Measurements from ENCODE around the gene PITPNM3. TPM values are rescaled to one million over a fixed set of nuclear protein-coding genes. Genes with fewer than 3 reads are reported as not detected.

The PITPNM3 gene
- total RNA-seq, 5 donors from 2014 or later (not counting 1 experiment from before 2014, with no cell fraction given) = 0.20 to 0.98 (median 0.61) TPM

DNA sequence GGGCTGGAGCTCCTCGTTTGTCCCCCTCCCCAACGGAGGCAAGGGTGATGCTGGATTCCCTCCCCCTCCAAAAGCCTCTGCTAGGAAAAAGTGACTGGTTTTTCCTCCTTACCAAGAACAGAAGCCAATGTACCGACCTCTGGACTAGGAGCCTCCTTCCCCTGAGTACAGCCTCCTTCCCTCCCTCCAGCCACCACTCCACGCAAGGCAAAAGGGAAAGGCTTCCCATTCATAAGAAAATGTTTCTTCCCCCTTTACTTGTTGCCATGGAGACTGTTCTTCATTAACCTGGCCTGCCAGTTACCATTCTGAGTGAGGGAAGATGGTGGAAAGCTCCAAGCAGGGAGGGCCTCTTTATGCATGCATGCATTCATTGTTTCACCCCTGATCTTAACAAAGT lies 116.4 kb downstream of the PITPNM3 start:
- no peaks in the 10 kb centered on the region for H3K9me3 Mint-ChIP-seq
- Histone ChIP-seq H3K4me3 (ENCODE audit: control insufficient read depth in 1 of 2, extremely low read depth in 1 of 2, low read length in 1 of 2) (no peak overlapping the region), H3K27me3 (replicated peaks in 1 of 2; ENCODE audit: control insufficient read depth in 2 of 2, extremely low read depth in 1 of 2, insufficient read depth in 2 of 2, low read length in 1 of 2) (peaks cover 0 to 21% of the 10 kb centered on the region in 2 experiments), H3K36me3 (ENCODE audit: control insufficient read depth in 2 of 2, extremely low read depth in 1 of 2, insufficient read depth in 1 of 2, low read length in 1 of 2) (no peaks in the 10 kb centered on the region), H3K4me1 (ENCODE audit: control insufficient read depth in 1 of 2, extremely low read depth in 1 of 2, insufficient read depth in 2 of 2, low read length in 2 of 2) (peaks cover 3 to 16% of the 10 kb centered on the region in 2 experiments), H3K9me3 (no peaks in the 10 kb centered on the region), H3K27ac (ENCODE audit: low read length) (no peak overlapping the region)
- POLR2A ChIA-PET = interaction anchor here in 1 of 2 donors (0.5 kb wide), 1 partner anchor 10 kb away, joined by 9 read pairs; no protein-coding TSS in a partner anchor
- no peak overlapping the region for H3K4me3 Mint-ChIP-seq
- ATAC-seq (replicated peaks in 1 of 4) (no peak), DNase-seq (no peak)
- CTCF ChIA-PET = no interaction called here
- H3K4me1 Mint-ChIP-seq = peaks cover 11 to 14% (median 12%) of the 10 kb centered on the region in 3 donors
- peaks cover 28 to 29% of the 10 kb centered on the region in 2 donors for H3K27me3 Mint-ChIP-seq
- WGBS (ENCODE audit: insufficient coverage) = 38% methylated on average over 1 of the region's 4 CpGs
- H3K27ac Mint-ChIP-seq = peak overlapping the region in 1 of 2 donors; percentile 8
- no peaks in the 10 kb centered on the region for H3K36me3 Mint-ChIP-seq

DNA sequence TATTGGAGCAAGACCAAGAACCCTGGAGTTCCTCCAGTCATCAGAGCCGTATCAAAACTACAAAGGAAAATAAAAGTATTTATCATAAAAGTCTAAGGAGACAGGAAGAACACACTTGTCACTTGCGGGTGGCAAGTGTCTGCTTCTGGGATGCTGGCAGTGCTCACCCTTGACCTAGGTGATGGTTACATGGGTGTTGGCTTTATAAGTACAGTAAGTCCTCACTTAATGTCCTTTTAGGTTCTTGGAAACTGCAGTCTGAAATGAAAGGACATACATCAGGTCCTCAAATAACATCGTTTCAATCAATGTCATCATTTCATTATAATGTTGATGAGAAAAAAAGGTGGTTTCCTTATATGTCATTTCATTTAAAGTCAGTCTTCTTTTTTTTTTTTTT lies 118.4 kb downstream of the PITPNM3 start:
- no peak overlapping the region for H3K4me3 Mint-ChIP-seq
- WGBS (ENCODE audit: insufficient coverage) = no CpG with 5 or more reads among the region's 3 CpGs
- CTCF ChIA-PET = interaction anchor here (0.6 to 1.1 kb wide), 2 partner anchors 12 to 1938 kb away, joined by 3 to 12 read pairs; no protein-coding TSS in a partner anchor
- peaks cover 0 to 21% of the 10 kb centered on the region in 2 experiments for H3K27me3 ChIP-seq (replicated peaks in 1 of 2; ENCODE audit: control insufficient read depth in 2 of 2, extremely low read depth in 1 of 2, insufficient read depth in 2 of 2, low read length in 1 of 2)
- no peaks in the 10 kb centered on the region for H3K36me3 Mint-ChIP-seq
- no peak for DNase-seq
- H3K27me3 Mint-ChIP-seq = peaks cover 28 to 29% of the 10 kb centered on the region in 2 donors
- no peaks in the 10 kb centered on the region for H3K9me3 Mint-ChIP-seq
- no peak overlapping the region for H3K27ac ChIP-seq (ENCODE audit: low read length)
- no peaks in the 10 kb centered on the region for H3K36me3 ChIP-seq (ENCODE audit: control insufficient read depth in 2 of 2, extremely low read depth in 1 of 2, insufficient read depth in 1 of 2, low read length in 1 of 2)
- H3K4me3 ChIP-seq (ENCODE audit: control insufficient read depth in 1 of 2, extremely low read depth in 1 of 2, low read length in 1 of 2) = no peak overlapping the region
- H3K4me1 ChIP-seq (ENCODE audit: control insufficient read depth in 1 of 2, extremely low read depth in 1 of 2, insufficient read depth in 2 of 2, low read length in 2 of 2) = no peaks in the 10 kb centered on the region
- no peak overlapping the region for H3K27ac Mint-ChIP-seq
- H3K4me1 Mint-ChIP-seq = peaks cover 0 to 4% (median 2%) of the 10 kb centered on the region in 3 donors
- POLR2A ChIA-PET = interaction anchor here in 1 of 2 donors (0.6 kb wide), 1 partner anchor 178 kb away, joined by 6 read pairs; no protein-coding TSS in a partner anchor
- H3K9me3 ChIP-seq = no peaks in the 10 kb centered on the region
- ATAC-seq (replicated peaks in 1 of 4) = no peak

DNA sequence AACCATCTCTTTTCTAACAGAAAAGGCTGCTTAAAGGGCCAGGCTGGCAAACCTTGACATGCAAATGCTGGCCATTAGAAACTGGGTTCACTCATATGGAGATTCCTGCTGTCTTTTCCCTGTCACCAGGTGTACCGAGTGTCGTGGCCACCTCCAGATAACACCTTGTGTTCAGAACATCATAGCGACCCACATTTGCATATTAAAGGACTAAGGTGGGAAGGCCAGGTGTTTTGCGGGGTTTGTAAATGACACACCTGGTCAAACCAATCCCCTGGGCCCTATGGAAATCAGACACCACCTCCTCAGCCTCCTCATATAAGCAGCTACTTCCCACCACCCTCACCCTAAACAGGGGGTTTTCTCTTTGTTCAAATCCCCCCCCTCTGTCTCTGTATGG lies 118.9 kb downstream of the PITPNM3 start:
- ATAC-seq (replicated peaks in 1 of 4) = no peak
- no peaks in the 10 kb centered on the region for H3K36me3 ChIP-seq (ENCODE audit: control insufficient read depth in 2 of 2, extremely low read depth in 1 of 2, insufficient read depth in 1 of 2, low read length in 1 of 2)
- DNase-seq = no peak
- H3K27ac Mint-ChIP-seq = no peak overlapping the region
- WGBS (ENCODE audit: insufficient coverage) = 17% methylated on average over 2 of the region's 4 CpGs
- no peaks in the 10 kb centered on the region for H3K9me3 ChIP-seq
- peaks cover 0 to 4% (median 2%) of the 10 kb centered on the region in 3 donors for H3K4me1 Mint-ChIP-seq
- H3K27ac ChIP-seq (ENCODE audit: low read length) = no peak overlapping the region
- no peaks in the 10 kb centered on the region for H3K9me3 Mint-ChIP-seq
- ChIA-PET CTCF (no interaction called here), POLR2A (no interaction called here)
- no peak overlapping the region for H3K4me3 Mint-ChIP-seq
- no peak overlapping the region for H3K4me3 ChIP-seq (ENCODE audit: control insufficient read depth in 1 of 2, extremely low read depth in 1 of 2, low read length in 1 of 2)
- no peaks in the 10 kb centered on the region for H3K4me1 ChIP-seq (ENCODE audit: control insufficient read depth in 1 of 2, extremely low read depth in 1 of 2, insufficient read depth in 2 of 2, low read length in 2 of 2)
- peaks cover 0 to 21% of the 10 kb centered on the region in 2 experiments for H3K27me3 ChIP-seq (replicated peaks in 1 of 2; ENCODE audit: control insufficient read depth in 2 of 2, extremely low read depth in 1 of 2, insufficient read depth in 2 of 2, low read length in 1 of 2)
- peaks cover 28 to 29% of the 10 kb centered on the region in 2 donors for H3K27me3 Mint-ChIP-seq
- H3K36me3 Mint-ChIP-seq = no peaks in the 10 kb centered on the region

DNA sequence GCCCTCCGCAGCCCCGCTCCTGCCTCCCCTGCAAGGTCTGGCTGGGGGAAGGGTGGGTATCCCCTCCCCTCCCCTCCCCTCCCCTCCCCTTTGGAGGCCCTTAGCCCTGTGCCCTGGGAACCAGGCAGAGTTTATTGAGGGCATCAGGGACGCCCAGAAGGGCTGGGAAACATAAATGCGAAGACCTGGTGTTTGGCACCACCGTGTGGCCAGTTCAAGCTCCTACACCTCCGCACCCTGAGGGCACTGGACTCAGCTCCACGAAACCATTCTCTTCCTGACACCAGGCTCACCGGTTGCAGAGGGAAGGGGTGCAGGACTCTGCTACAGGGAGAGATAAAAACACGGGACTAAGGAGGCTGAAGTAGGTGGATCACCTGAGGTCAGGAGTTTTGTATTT lies 120.4 kb downstream of the PITPNM3 start:
- ChIA-PET CTCF (interaction anchor here (0.6 to 1.5 kb wide), 7 partner anchors 12 to 1404 kb away, joined by 3 to 13 read pairs (median 4); partner anchors contain the start of gene NLRP1 (in 1 of the 2)), POLR2A (no interaction called here)
- Histone ChIP-seq H3K4me3 (ENCODE audit: control insufficient read depth in 1 of 2, extremely low read depth in 1 of 2, low read length in 1 of 2) (no peak overlapping the region), H3K36me3 (ENCODE audit: control insufficient read depth in 2 of 2, extremely low read depth in 1 of 2, insufficient read depth in 1 of 2, low read length in 1 of 2) (no peaks in the 10 kb centered on the region), H3K4me1 (ENCODE audit: control insufficient read depth in 1 of 2, extremely low read depth in 1 of 2, insufficient read depth in 2 of 2, low read length in 2 of 2) (no peaks in the 10 kb centered on the region), H3K9me3 (no peaks in the 10 kb centered on the region), H3K27ac (ENCODE audit: low read length) (no peak overlapping the region), H3K27me3 (replicated peaks in 1 of 2; ENCODE audit: control insufficient read depth in 2 of 2, extremely low read depth in 1 of 2, insufficient read depth in 2 of 2, low read length in 1 of 2) (peaks cover 2 to 21% of the 10 kb centered on the region in 2 experiments)
- Mint-ChIP-seq H3K4me3 (no peak overlapping the region), H3K27ac (no peak overlapping the region), H3K36me3 (peaks cover under 1% of the 10 kb centered on the region), H3K27me3 (peaks cover 28 to 29% of the 10 kb centered on the region in 2 donors), H3K9me3 (peaks cover 0 to 4% (median 4%) of the 10 kb centered on the region in 3 donors), H3K4me1 (peaks cover 0 to 4% (median 2%) of the 10 kb centered on the region in 3 donors)
- WGBS (ENCODE audit: insufficient coverage) = no CpG with 5 or more reads among the region's 9 CpGs
- ATAC-seq (replicated peaks in 1 of 4) = peak; percentile 89 to 98 (median 92)
- peak; percentile 12 to 78 (median 52) for DNase-seq

DNA sequence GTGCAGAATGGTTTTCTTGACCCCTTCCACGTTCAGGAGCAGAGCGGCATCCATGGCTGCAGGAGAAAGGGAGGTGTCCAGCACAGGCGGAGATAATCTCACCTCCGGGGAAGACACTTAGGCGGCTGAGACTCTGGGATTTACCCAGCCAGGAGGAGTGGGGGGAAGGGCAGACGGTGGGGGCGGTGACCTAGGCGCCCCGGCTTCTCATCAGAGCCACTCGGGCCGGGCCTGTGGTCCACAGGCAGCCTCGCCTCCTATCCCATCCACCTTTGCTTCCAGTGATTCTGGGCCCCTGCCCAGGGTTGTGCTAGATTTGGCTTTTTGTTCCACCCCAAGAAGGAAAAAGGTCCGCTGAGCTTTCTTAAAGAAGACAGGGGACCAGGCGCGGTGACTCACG lies 121.3 kb downstream of the PITPNM3 start, which contains the start of gene AIPL1:
TSS of gene AIPL1 (minus strand) at position 71 of the 400 bp plus-strand sequence. CDS start at position 54, 17 bp downstream.
- Histone ChIP-seq H3K36me3 (ENCODE audit: control insufficient read depth in 2 of 2, extremely low read depth in 1 of 2, insufficient read depth in 1 of 2, low read length in 1 of 2) (no peaks in the 10 kb centered on the region), H3K9me3 (no peaks in the 10 kb centered on the region), H3K27ac (ENCODE audit: low read length) (no peak within 1 kb of the TSS), H3K27me3 (replicated peaks in 1 of 2; ENCODE audit: control insufficient read depth in 2 of 2, extremely low read depth in 1 of 2, insufficient read depth in 2 of 2, low read length in 1 of 2) (peaks cover 2 to 21% of the 10 kb centered on the region in 2 experiments), H3K4me1 (ENCODE audit: control insufficient read depth in 1 of 2, extremely low read depth in 1 of 2, insufficient read depth in 2 of 2, low read length in 2 of 2) (no peaks in the 10 kb centered on the region), H3K4me3 (ENCODE audit: control insufficient read depth in 1 of 2, extremely low read depth in 1 of 2, low read length in 1 of 2) (no peak within 1 kb of the TSS)
- Mint-ChIP-seq H3K4me3 (no peak within 1 kb of the TSS), H3K36me3 (peaks cover 3% of the 10 kb centered on the region), H3K4me1 (peaks cover 0 to 4% (median 2%) of the 10 kb centered on the region in 3 donors), H3K27ac (no peak within 1 kb of the TSS), H3K27me3 (peaks cover 22 to 25% of the 10 kb centered on the region in 2 donors), H3K9me3 (peaks cover 0 to 7% (median 7%) of the 10 kb centered on the region in 3 donors)
- ATAC-seq (replicated peaks in 1 of 4) (no peak), DNase-seq (no peak)
- ChIA-PET CTCF (interaction anchor here in 1 of 2 donors (1.1 to 1.6 kb wide), 2 partner anchors 20 to 843 kb away, joined by 3 to 4 read pairs; no protein-coding TSS in a partner anchor), POLR2A (no interaction called here)
- WGBS (ENCODE audit: insufficient coverage) = 93% methylated on average over 7 of the region's 16 CpGs

DNA sequence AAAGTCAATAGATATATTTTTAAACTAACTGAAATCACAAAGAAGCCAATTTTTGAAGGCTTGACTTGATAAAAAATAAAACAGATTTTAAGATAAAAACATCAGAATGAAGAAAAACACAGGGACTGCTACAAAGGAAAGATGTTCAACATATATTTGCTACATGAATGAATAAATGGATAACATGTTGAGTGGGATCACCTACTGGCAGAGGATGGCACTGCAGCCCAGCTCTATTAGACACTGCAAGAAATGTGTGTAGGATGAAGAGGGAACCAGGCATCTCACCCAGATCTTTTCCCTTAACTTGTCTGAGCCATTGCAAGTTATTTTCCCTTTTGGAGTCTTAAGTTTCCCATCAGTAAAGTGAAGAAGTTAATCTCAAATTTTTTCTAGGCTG lies 125.6 kb downstream of the PITPNM3 start:
- peaks cover 16 to 18% (median 17%) of the 10 kb centered on the region in 3 donors for H3K4me1 Mint-ChIP-seq
- H3K4me3 Mint-ChIP-seq = no peak overlapping the region
- H3K27me3 Mint-ChIP-seq = no peaks in the 10 kb centered on the region
- H3K36me3 Mint-ChIP-seq = peaks cover 3% of the 10 kb centered on the region
- ChIA-PET POLR2A (no interaction called here), CTCF (no interaction called here)
- ATAC-seq (replicated peaks in 1 of 4) (no peak), DNase-seq (peak in 1 of 35 experiments; percentile 13)
- peaks cover 7 to 25% of the 10 kb centered on the region in 2 experiments for H3K4me1 ChIP-seq (ENCODE audit: control insufficient read depth in 1 of 2, extremely low read depth in 1 of 2, insufficient read depth in 2 of 2, low read length in 2 of 2)
- H3K4me3 ChIP-seq (ENCODE audit: control insufficient read depth in 1 of 2, extremely low read depth in 1 of 2, low read length in 1 of 2) = no peak overlapping the region
- H3K27ac Mint-ChIP-seq = no peak overlapping the region
- peaks cover 4 to 12% (median 11%) of the 10 kb centered on the region in 3 donors for H3K9me3 Mint-ChIP-seq
- peaks cover 2 to 9% of the 10 kb centered on the region in 2 experiments for H3K27me3 ChIP-seq (replicated peaks in 1 of 2; ENCODE audit: control insufficient read depth in 2 of 2, extremely low read depth in 1 of 2, insufficient read depth in 2 of 2, low read length in 1 of 2)
- H3K27ac ChIP-seq (ENCODE audit: low read length) = no peak overlapping the region
- H3K36me3 ChIP-seq (ENCODE audit: control insufficient read depth in 2 of 2, extremely low read depth in 1 of 2, insufficient read depth in 1 of 2, low read length in 1 of 2) = no peaks in the 10 kb centered on the region
- H3K9me3 ChIP-seq = no peaks in the 10 kb centered on the region

Measured in T-cell (primary cell).